Loucy (cell line): ENCODE data around the gene ANKRD34A.
A peak's percentile ranks its signal among the peaks of the same experiment; 100 is the strongest.

Experiments used
- H2AFZ ChIP-seq: fragments of 200-600 bp; sonication (generic); 2 replicates; pipeline ENCODE4 v1.6.0; 2016; ENCODE audit warnings: antibody characterized with exemption, mild to moderate bottlenecking, low read length, moderate library complexity
- H3F3A ChIP-seq: fragments of 200-600 bp; 2 replicates; pipeline ENCODE4 v1.6.0; 2016; ENCODE audit warnings: antibody characterized with exemption, low read depth, mild to moderate bottlenecking
- H3K27me3 ChIP-seq: fragments of 200-600 bp; sonication (generic); 2 replicates; pipeline ENCODE4 v1.6.1; 2014; ENCODE audit warnings: low read length, mild to moderate bottlenecking; ENCODE audit not compliant: insufficient read depth, poor library complexity, severe bottlenecking
- H3K36me3 ChIP-seq: fragments of 200-600 bp; sonication (generic); 2 replicates; pipeline ENCODE4 v1.6.1; 2016; ENCODE audit warnings: low read length; ENCODE audit not compliant: insufficient read depth
- H3K4me1 ChIP-seq: fragments of 200-600 bp; sonication (generic); 2 replicates; pipeline ENCODE4 v1.5.1; 2014; ENCODE audit warnings: low read length, mild to moderate bottlenecking; ENCODE audit not compliant: insufficient read depth, poor library complexity, severe bottlenecking
- H3K4me2 ChIP-seq: fragments of 200-600 bp; sonication (generic); 2 replicates; pipeline ENCODE4 v1.6.0; 2014; ENCODE audit warnings: antibody characterized with exemption, low read length, low read depth, mild to moderate bottlenecking; ENCODE audit not compliant: poor library complexity, severe bottlenecking
- H3K4me3 ChIP-seq: fragments of 200-600 bp; sonication (generic); 2 replicates; pipeline ENCODE4 v1.5.1; 2014; ENCODE audit warnings: low read length, mild to moderate bottlenecking, mixed read lengths; ENCODE audit not compliant: poor library complexity, severe bottlenecking
- H3K79me2 ChIP-seq: fragments of 200-600 bp; sonication (generic); 2 replicates; pipeline ENCODE4 v1.6.1; 2014; ENCODE audit warnings: low read length; ENCODE audit not compliant: insufficient read depth
- H3K9ac ChIP-seq: fragments of 200-600 bp; sonication (generic); 2 replicates; pipeline ENCODE4 v1.6.0; 2014; ENCODE audit warnings: mild to moderate bottlenecking, low read depth, low read length, moderate library complexity; ENCODE audit not compliant: poor library complexity, severe bottlenecking
- H3K9me2 ChIP-seq: fragments of 200-600 bp; sonication (generic); replicated peaks from 2 replicates; pipeline ENCODE4 v1.6.1; 2016; ENCODE audit warnings: low read depth, low read length, mixed read lengths
- H3K9me3 ChIP-seq: fragments of 200-600 bp; sonication (generic); 2 replicates; pipeline ENCODE4 v1.6.1; 2014; ENCODE audit warnings: mild to moderate bottlenecking, antibody characterized with exemption, low read length, low read depth; ENCODE audit not compliant: insufficient read depth
- H4K20me1 ChIP-seq: fragments of 200-600 bp; sonication (generic); 2 replicates; pipeline ENCODE4 v1.6.0; 2014; ENCODE audit warnings: antibody characterized with exemption, low read length, mild to moderate bottlenecking; ENCODE audit not compliant: insufficient read depth, poor library complexity, severe bottlenecking
- CTCF ChIP-seq: fragments of 200-600 bp; sonication (generic); conservative IDR thresholded peaks from 2 replicates; pipeline ENCODE4 v1.5.1; 2014; ENCODE audit warnings: mild to moderate bottlenecking, antibody characterized with exemption, low read length
- EZH2phosphoT487 ChIP-seq: fragments of 200-600 bp; IDR thresholded peaks from 2 replicates; pipeline ENCODE4 v1.6.1; 2018; ENCODE audit warnings: antibody characterized with exemption, mild to moderate bottlenecking, moderate library complexity, borderline replicate concordance

Gene ANKRD34A

GRCh38 chr1:145916745-145917144 lies 47.6 kb downstream of the ANKRD34A start:
- Histone ChIP-seq H3K79me2 (peaks cover 12% of the 10 kb centered on the region; the same call in 1 of the 2 replicates), H3K9ac (no peak overlapping the region), H3K27me3 (no peaks in the 10 kb centered on the region), H3F3A (0 out of 2 replicates have a peak, but pooled peaks cover 7% of the 10 kb centered on the region), H3K4me1 (peaks cover 14% of the 10 kb centered on the region), H3K4me3 (no peak overlapping the region), H4K20me1 (no peaks in the 10 kb centered on the region), H3K9me3 (no peaks in the 10 kb centered on the region), H3K36me3 (peaks cover 7% of the 10 kb centered on the region; the same call in 1 of the 2 replicates), H2AFZ (no peak overlapping the region), H3K4me2 (peak overlapping the region; percentile 86), H3K9me2 (no peaks in the 10 kb centered on the region)
- TF ChIP-seq CTCF (no peak), EZH2phosphoT487 (no peak)

GRCh38 chr1:145912128-145912641 lies 52.2 kb downstream of the ANKRD34A start:
- Histone ChIP-seq H3K9ac (no peak overlapping the region), H3F3A (no peaks in the 10 kb centered on the region), H3K9me2 (no peaks in the 10 kb centered on the region), H2AFZ (no peak overlapping the region), H3K4me2 (no peak overlapping the region), H3K9me3 (no peaks in the 10 kb centered on the region), H3K36me3 (peaks cover 18% of the 10 kb centered on the region; the same call in 1 of the 2 replicates), H3K4me3 (no peak overlapping the region), H4K20me1 (no peaks in the 10 kb centered on the region), H3K27me3 (no peaks in the 10 kb centered on the region), H3K4me1 (peaks cover 7% of the 10 kb centered on the region), H3K79me2 (no peaks in the 10 kb centered on the region; the same call in 1 of the 2 replicates)
- no peak for TF ChIP-seq EZH2phosphoT487
- no peak for TF ChIP-seq CTCF
